GM12891 (cell line): Measurements from ENCODE around the gene MX2.

ENCODE experiments used
- POLR2A ChIP-seq: IDR thresholded peaks from 2 replicates; pipeline ENCODE4 v1.6.1; 2011; ENCODE audit warnings: low read depth, low read length, control low read depth
- SPI1 ChIP-seq: IDR thresholded peaks from 2 replicates; pipeline ENCODE4 v1.6.1; 2011; ENCODE audit warnings: low read depth, low read length, control low read depth
- TAF1 ChIP-seq: IDR thresholded peaks from 2 replicates; pipeline ENCODE4 v1.6.1; 2011; ENCODE audit warnings: low read depth, low read length, control low read depth

DNA sequence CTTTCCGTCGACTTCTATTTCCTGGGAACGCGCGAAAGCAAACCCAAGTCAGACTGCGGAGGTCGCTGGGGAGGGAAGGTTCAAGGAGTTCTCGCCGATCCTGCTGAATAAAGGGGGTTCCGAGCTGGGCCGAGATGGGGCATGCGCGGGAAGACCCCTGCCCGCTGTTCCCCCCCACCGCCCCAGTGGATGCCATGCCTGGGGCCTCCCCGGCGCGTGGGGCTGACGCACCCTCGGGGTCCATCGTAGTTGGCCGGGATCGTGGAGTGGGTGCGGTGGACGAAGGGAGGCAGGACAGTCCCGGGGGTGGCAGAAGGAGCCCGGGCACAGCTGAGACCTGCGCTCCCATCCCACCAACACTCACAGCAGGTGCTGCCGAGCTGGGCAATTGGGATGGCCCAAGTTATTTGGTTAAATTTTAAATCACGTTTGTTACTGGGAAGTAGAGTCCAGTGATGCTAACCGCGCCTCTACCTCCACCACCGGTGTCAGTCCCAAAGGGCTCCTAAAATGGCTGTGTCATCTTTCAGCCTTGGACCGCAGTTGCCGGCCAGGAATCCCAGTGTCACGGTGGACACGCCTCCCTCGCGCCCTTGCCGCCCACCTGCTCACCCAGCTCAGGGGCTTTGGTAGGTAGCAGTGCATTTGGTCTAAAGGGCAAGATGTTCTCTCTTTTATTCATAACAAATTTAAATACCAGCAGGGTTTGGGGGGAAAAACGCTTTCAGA is 65.0 kb downstream of the MX2 start:
- TF ChIP-seq POLR2A (peak; percentile 16; the same call in 1 of the 2 replicates), SPI1 (no peak), TAF1 (0 out of 2 replicates have a peak, but pooled peaks have one; percentile 38)
